ENCODE data around the gene LRP1B. TPM values are rescaled to one million over a fixed set of nuclear protein-coding genes. Genes with fewer than 3 reads are reported as not detected.

LRP1B gene
- total and polyA plus RNA-seq, 2 donors from 2014 or later, result 0.69 to 1.2 TPM

DNA sequence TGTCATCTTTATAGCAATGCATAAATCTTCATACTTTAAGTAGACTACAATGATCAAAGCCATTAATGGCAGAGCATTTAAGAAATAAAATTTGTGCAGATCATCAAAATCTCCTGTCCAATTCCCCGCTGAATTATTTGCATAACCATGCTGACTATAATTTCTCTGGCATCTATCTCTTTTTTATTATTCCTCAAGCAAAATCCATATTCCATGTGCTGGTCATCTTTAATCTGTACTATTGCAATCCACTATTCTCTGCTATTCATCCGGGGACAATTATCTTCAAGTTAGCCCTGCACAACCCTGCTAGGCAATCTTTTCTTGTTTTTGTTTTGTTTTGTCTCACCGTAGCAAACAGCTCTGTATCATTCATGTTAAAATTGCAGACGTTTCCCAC, 1881.0 kb downstream of the LRP1B start:
- H3K36me3 ChIP-seq (ENCODE audit: control insufficient read depth in 2 of 3, insufficient read depth in 3 of 3, low read length in 3 of 3), result no peaks in the 10 kb centered on the region
- TF ChIP-seq, protein P1, sequence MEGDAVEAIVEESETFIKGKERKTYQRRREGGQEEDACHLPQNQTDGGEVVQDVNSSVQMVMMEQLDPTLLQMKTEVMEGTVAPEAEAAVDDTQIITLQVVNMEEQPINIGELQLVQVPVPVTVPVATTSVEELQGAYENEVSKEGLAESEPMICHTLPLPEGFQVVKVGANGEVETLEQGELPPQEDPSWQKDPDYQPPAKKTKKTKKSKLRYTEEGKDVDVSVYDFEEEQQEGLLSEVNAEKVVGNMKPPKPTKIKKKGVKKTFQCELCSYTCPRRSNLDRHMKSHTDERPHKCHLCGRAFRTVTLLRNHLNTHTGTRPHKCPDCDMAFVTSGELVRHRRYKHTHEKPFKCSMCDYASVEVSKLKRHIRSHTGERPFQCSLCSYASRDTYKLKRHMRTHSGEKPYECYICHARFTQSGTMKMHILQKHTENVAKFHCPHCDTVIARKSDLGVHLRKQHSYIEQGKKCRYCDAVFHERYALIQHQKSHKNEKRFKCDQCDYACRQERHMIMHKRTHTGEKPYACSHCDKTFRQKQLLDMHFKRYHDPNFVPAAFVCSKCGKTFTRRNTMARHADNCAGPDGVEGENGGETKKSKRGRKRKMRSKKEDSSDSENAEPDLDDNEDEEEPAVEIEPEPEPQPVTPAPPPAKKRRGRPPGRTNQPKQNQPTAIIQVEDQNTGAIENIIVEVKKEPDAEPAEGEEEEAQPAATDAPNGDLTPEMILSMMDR (IDR thresholded peaks at IDR 0.05; ENCODE audit: borderline replicate concordance, extremely low read depth, insufficient read depth), result no peak
- FAIRE-seq, result no peak

DNA sequence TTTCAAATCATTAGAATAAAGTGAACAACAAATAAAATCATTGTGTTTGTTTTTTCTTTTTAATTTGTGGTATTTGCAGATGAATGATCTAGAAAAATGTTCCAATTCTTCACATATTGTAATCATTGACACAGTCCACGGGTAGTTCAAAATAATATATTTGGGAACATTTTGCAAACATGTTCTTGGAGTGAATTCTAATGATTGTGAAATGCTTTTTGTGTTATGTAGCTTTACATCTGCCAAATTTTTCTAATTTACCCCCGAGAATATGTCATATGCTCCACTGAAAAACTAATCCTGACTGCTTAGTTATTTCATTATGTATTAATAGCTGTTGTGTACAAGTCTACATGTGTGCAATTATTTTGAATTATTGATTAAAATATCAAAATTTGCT, 1882.2 kb downstream of the LRP1B start:
- Histone ChIP-seq H3K27ac (ENCODE audit: low read depth in 2 of 2, low read length in 2 of 2) (no peak overlapping the region), H3K4me3 (ENCODE audit: low read length in 3 of 3) (no peak overlapping the region), H3K27me3 (ENCODE audit: control insufficient read depth, insufficient read depth, low read length) (no peaks in the 10 kb centered on the region), H3K9ac (ENCODE audit: low read length in 3 of 3) (no peak overlapping the region), H3K9me3 (ENCODE audit: control insufficient read depth in 2 of 3, insufficient read depth in 1 of 3, low read length in 3 of 3) (no peaks in the 10 kb centered on the region), H3K4me1 (ENCODE audit: control insufficient read depth in 2 of 3, insufficient read depth in 2 of 3, low read depth in 1 of 3, low read length in 3 of 3) (no peaks in the 10 kb centered on the region), H3K36me3 (ENCODE audit: control insufficient read depth in 2 of 3, insufficient read depth in 3 of 3, low read length in 3 of 3) (no peaks in the 10 kb centered on the region)
- TF ChIP-seq, protein P1 (IDR thresholded peaks at IDR 0.05; ENCODE audit: borderline replicate concordance, extremely low read depth, insufficient read depth), result no peak
- intact Hi-C loops (cut with DNase I), result no loop called here
- FAIRE-seq (no peak), DNase-seq (no peak)

More for the DNA sequence above, 1881.0 kb downstream of the LRP1B start:
- intact Hi-C loops (cut with DNase I), result no loop called here
- no peak overlapping the region for H3K9ac ChIP-seq (ENCODE audit: low read length in 3 of 3)
- H3K9me3 ChIP-seq (ENCODE audit: control insufficient read depth in 2 of 3, insufficient read depth in 1 of 3, low read length in 3 of 3), result no peaks in the 10 kb centered on the region
- no peak for DNase-seq
- H3K27me3 ChIP-seq (ENCODE audit: control insufficient read depth, insufficient read depth, low read length), result no peaks in the 10 kb centered on the region
- no peaks in the 10 kb centered on the region for H3K4me1 ChIP-seq (ENCODE audit: control insufficient read depth in 2 of 3, insufficient read depth in 2 of 3, low read depth in 1 of 3, low read length in 3 of 3)
- no peak overlapping the region for H3K4me3 ChIP-seq (ENCODE audit: low read length in 3 of 3)
- no peak overlapping the region for H3K27ac ChIP-seq (ENCODE audit: low read depth in 2 of 2, low read length in 2 of 2)

DNA sequence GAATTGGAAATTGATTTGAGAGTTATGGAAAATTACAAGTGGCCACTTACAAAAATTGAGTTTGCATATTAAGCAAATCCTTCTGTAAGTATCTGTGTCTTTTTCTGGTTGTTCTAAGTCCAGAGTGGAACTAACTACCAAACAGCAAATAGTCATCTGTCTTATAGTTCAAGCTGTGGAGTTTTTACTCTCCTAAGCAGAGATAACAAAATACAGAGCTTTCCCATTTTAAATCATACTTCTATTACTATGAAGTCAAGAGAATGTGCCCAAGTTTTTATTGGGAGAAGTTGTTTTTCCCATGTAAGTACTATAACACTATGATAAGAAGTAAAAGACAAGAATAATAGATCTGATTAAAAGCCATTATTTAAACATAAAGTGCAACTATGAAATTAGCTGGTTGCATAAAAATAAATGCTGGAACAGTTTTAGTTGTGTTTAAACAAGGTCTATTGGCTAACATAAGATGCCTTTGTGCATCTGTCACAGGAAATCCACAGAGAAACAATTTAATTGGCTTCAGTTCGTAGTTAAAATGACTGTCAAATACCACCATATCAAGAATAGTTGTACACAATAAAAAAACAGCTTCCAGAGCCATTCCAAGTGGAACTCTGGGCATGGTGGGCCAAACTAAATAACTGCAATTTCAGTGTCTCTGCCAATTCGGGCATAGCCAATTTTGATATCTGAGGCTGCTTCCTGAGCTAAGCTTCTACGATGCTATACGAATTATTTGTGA, 1883.2 kb downstream of the LRP1B start:
- FAIRE-seq, result no peak
- intact Hi-C loops (cut with DNase I), result no loop called here
- H3K9ac ChIP-seq (ENCODE audit: low read length in 3 of 3), result no peak overlapping the region
- no peaks in the 10 kb centered on the region for H3K27me3 ChIP-seq (ENCODE audit: control insufficient read depth, insufficient read depth, low read length)
- TF ChIP-seq, protein P1 (IDR thresholded peaks at IDR 0.05; ENCODE audit: borderline replicate concordance, extremely low read depth, insufficient read depth), result no peak
- H3K27ac ChIP-seq (ENCODE audit: low read depth in 2 of 2, low read length in 2 of 2), result no peak overlapping the region
- no peak overlapping the region for H3K4me3 ChIP-seq (ENCODE audit: low read length in 3 of 3)
- no peaks in the 10 kb centered on the region for H3K4me1 ChIP-seq (ENCODE audit: control insufficient read depth in 2 of 3, insufficient read depth in 2 of 3, low read depth in 1 of 3, low read length in 3 of 3)
- no peaks in the 10 kb centered on the region for H3K9me3 ChIP-seq (ENCODE audit: control insufficient read depth in 2 of 3, insufficient read depth in 1 of 3, low read length in 3 of 3)
- H3K36me3 ChIP-seq (ENCODE audit: control insufficient read depth in 2 of 3, insufficient read depth in 3 of 3, low read length in 3 of 3), result no peaks in the 10 kb centered on the region
- DNase-seq, result no peak
